HEK293 (cell line): ENCODE results near the gene CHD1L.

Source experiments
- AEBP2 ChIP-seq: fragments of 450-650 bp; formaldehyde crosslinking; IDR thresholded peaks from 2 replicates; pipeline ENCODE4 v1.5.1; 2016; ENCODE audit warnings: missing biosample characterization, missing genetic modification characterization, borderline replicate concordance
- ATF2 ChIP-seq: fragments of 450-650 bp; formaldehyde crosslinking; IDR thresholded peaks from 2 replicates; pipeline ENCODE4 v1.5.1; 2016; ENCODE audit warnings: missing biosample characterization, missing genetic modification characterization, low read depth
- EGR2 ChIP-seq: fragments of 450-650 bp; formaldehyde crosslinking; IDR thresholded peaks from 2 replicates; pipeline ENCODE4 v1.5.1; 2016; ENCODE audit warnings: low read depth, missing biosample characterization, missing genetic modification characterization
- GLIS1 ChIP-seq: fragments of 450-650 bp; formaldehyde crosslinking; IDR thresholded peaks from 2 replicates; pipeline ENCODE4 v1.5.1; 2016; ENCODE audit warnings: missing biosample characterization, missing genetic modification characterization
- OSR2 ChIP-seq: fragments of 450-650 bp; formaldehyde crosslinking; IDR thresholded peaks from 2 replicates; pipeline ENCODE4 v1.5.1; 2016; ENCODE audit warnings: missing biosample characterization, missing genetic modification characterization
- SALL2 ChIP-seq: fragments of 450-650 bp; formaldehyde crosslinking; IDR thresholded peaks from 2 replicates; pipeline ENCODE4 v1.5.0; 2017; ENCODE audit warnings: missing biosample characterization, mild to moderate bottlenecking, missing genetic modification characterization, borderline replicate concordance
- SCRT2 ChIP-seq: fragments of 450-650 bp; formaldehyde crosslinking; IDR thresholded peaks from 2 replicates; pipeline ENCODE4 v1.5.1; 2016; ENCODE audit warnings: missing biosample characterization, missing genetic modification characterization
- SP2 ChIP-seq: fragments of 450-650 bp; formaldehyde crosslinking; IDR thresholded peaks from 2 replicates; pipeline ENCODE4 v1.5.1; 2016; ENCODE audit warnings: missing biosample characterization, missing genetic modification characterization
- TCF7L2 ChIP-seq: IDR thresholded peaks from 2 replicates; pipeline ENCODE4 v1.6.1; 2011; ENCODE audit warnings: low read depth, mild to moderate bottlenecking, inconsistent platforms, low read length, moderate library complexity, borderline replicate concordance
- TRIM28 ChIP-seq: IDR thresholded peaks from 2 replicates; pipeline ENCODE4 v1.6.1; 2011; ENCODE audit warnings: low read length, control low read depth, borderline replicate concordance
- ZBTB20 ChIP-seq: fragments of 450-650 bp; formaldehyde crosslinking; IDR thresholded peaks from 2 replicates; pipeline ENCODE4 v1.5.1; 2016; ENCODE audit warnings: missing biosample characterization, missing genetic modification characterization
- ZNF138 ChIP-seq: fragments of 450-650 bp; formaldehyde crosslinking; IDR thresholded peaks from 2 replicates; pipeline ENCODE4 v1.5.1; 2016; ENCODE audit warnings: missing biosample characterization, missing genetic modification characterization, borderline replicate concordance
- ZNF18 ChIP-seq: fragments of 450-650 bp; formaldehyde crosslinking; IDR thresholded peaks from 2 replicates; pipeline ENCODE4 v1.5.1; 2016; ENCODE audit warnings: missing biosample characterization, missing genetic modification characterization
- ZNF24 ChIP-seq: fragments of 450-650 bp; formaldehyde crosslinking; IDR thresholded peaks from 2 replicates; pipeline ENCODE4 v1.5.1; 2016; ENCODE audit warnings: missing biosample characterization, missing genetic modification characterization
- ZNF335 ChIP-seq: fragments of 450-650 bp; formaldehyde crosslinking; conservative IDR thresholded peaks from 2 replicates; pipeline ENCODE4 v1.5.1; 2016; ENCODE audit warnings: missing biosample characterization, missing genetic modification characterization
- ZNF341 ChIP-seq: fragments of 450-650 bp; formaldehyde crosslinking; IDR thresholded peaks from 2 replicates; pipeline ENCODE4; 2016; ENCODE audit warnings: low read depth, missing biosample characterization, missing genetic modification characterization
- ZNF350 ChIP-seq: fragments of 450-650 bp; formaldehyde crosslinking; IDR thresholded peaks from 2 replicates; pipeline ENCODE4 v1.5.0; 2017; ENCODE audit warnings: missing biosample characterization, mild to moderate bottlenecking, missing genetic modification characterization
- ZNF426 ChIP-seq: fragments of 450-650 bp; formaldehyde crosslinking; IDR thresholded peaks from 2 replicates; pipeline ENCODE4 v1.5.1; 2017; ENCODE audit warnings: missing biosample characterization, missing genetic modification characterization, mild to moderate bottlenecking, inconsistent platforms, moderate library complexity
- ZNF473 ChIP-seq: fragments of 450-650 bp; formaldehyde crosslinking; IDR thresholded peaks from 2 replicates; pipeline ENCODE4 v1.5.1; 2017; ENCODE audit warnings: missing biosample characterization, missing genetic modification characterization
- ZNF600 ChIP-seq: fragments of 450-650 bp; formaldehyde crosslinking; IDR thresholded peaks from 2 replicates; pipeline ENCODE4 v1.5.1; 2016; ENCODE audit warnings: missing biosample characterization, missing genetic modification characterization
- ZNF610 ChIP-seq: fragments of 450-650 bp; formaldehyde crosslinking; IDR thresholded peaks from 2 replicates; pipeline ENCODE4 v1.5.1; 2016; ENCODE audit warnings: missing biosample characterization, missing genetic modification characterization, borderline replicate concordance
- ZNF645 ChIP-seq: fragments of 450-650 bp; formaldehyde crosslinking; IDR thresholded peaks from 2 replicates; pipeline ENCODE4; 2016; ENCODE audit warnings: missing biosample characterization, missing genetic modification characterization
- ZNF654 ChIP-seq: fragments of 450-650 bp; formaldehyde crosslinking; IDR thresholded peaks from 2 replicates; pipeline ENCODE4 v1.5.1; 2016; ENCODE audit warnings: low read depth, missing biosample characterization, missing genetic modification characterization
- ZNF670 ChIP-seq: fragments of 450-650 bp; formaldehyde crosslinking; IDR thresholded peaks from 2 replicates; pipeline ENCODE4 v1.5.1; 2016; ENCODE audit warnings: missing biosample characterization, missing genetic modification characterization, low read depth
- ZNF837 ChIP-seq: fragments of 450-650 bp; formaldehyde crosslinking; IDR thresholded peaks from 2 replicates; pipeline ENCODE4 v1.5.1; 2016; ENCODE audit warnings: missing biosample characterization, missing genetic modification characterization
- ZSCAN4 ChIP-seq: fragments of 450-650 bp; formaldehyde crosslinking; IDR thresholded peaks from 2 replicates; pipeline ENCODE4 v1.5.1; 2017; ENCODE audit warnings: missing biosample characterization, missing genetic modification characterization
- TF ChIP-seq, protein P1 (sequence below): fragments of 450-650 bp; formaldehyde crosslinking; IDR thresholded peaks from 2 replicates; pipeline ENCODE4 v1.5.1; 2016; ENCODE audit warnings: missing biosample characterization, missing genetic modification characterization, low read depth
- TF ChIP-seq, protein P2 (sequence below): fragments of 450-650 bp; formaldehyde crosslinking; IDR thresholded peaks from 2 replicates; pipeline ENCODE4 v1.5.1; 2016; ENCODE audit warnings: missing biosample characterization, missing genetic modification characterization

Gene CHD1L

GRCh38 chr1:147242449-147243227, at the start of gene CHD1L (continued):
- TF ChIP-seq, protein P1, sequence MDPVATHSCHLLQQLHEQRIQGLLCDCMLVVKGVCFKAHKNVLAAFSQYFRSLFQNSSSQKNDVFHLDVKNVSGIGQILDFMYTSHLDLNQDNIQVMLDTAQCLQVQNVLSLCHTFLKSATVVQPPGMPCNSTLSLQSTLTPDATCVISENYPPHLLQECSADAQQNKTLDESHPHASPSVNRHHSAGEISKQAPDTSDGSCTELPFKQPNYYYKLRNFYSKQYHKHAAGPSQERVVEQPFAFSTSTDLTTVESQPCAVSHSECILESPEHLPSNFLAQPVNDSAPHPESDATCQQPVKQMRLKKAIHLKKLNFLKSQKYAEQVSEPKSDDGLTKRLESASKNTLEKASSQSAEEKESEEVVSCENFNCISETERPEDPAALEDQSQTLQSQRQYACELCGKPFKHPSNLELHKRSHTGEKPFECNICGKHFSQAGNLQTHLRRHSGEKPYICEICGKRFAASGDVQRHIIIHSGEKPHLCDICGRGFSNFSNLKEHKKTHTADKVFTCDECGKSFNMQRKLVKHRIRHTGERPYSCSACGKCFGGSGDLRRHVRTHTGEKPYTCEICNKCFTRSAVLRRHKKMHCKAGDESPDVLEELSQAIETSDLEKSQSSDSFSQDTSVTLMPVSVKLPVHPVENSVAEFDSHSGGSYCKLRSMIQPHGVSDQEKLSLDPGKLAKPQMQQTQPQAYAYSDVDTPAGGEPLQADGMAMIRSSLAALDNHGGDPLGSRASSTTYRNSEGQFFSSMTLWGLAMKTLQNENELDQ, result no peak
- TF ChIP-seq, protein P2, sequence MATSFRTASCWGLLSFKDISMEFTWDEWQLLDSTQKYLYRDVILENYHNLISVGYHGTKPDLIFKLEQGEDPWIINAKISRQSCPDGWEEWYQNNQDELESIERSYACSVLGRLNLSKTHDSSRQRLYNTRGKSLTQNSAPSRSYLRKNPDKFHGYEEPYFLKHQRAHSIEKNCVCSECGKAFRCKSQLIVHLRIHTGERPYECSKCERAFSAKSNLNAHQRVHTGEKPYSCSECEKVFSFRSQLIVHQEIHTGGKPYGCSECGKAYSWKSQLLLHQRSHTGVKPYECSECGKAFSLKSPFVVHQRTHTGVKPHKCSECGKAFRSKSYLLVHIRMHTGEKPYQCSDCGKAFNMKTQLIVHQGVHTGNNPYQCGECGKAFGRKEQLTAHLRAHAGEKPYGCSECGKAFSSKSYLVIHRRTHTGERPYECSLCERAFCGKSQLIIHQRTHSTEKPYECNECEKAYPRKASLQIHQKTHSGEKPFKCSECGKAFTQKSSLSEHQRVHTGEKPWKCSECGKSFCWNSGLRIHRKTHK, result no peak
- TF ChIP-seq ATF2 (tag by site-specific recombination), result no peak
- TF ChIP-seq ZNF24 (tag by site-specific recombination), result peak; percentile 41; the same call in 1 of the 2 replicates
- TF ChIP-seq ZNF350 (tag by site-specific recombination), result no peak
- peak; percentile 54; the same call in 1 of the 2 replicates for TF ChIP-seq OSR2
- peak; percentile 71 for TF ChIP-seq ZNF654
- TF ChIP-seq ZNF335 (tag by site-specific recombination), result peak; percentile 85
- no peak for TF ChIP-seq AEBP2 (tag by site-specific recombination)
- peak; percentile 87 for TF ChIP-seq EGR2 (tag by site-specific recombination)
- TF ChIP-seq ZNF138 (tag by site-specific recombination), result no peak
- no peak for TF ChIP-seq ZSCAN4 (tag by site-specific recombination)
- no peak; the same call in 1 of the 2 replicates for TF ChIP-seq TRIM28
- no peak for TF ChIP-seq SCRT2 (tag by site-specific recombination)
- no peak for TF ChIP-seq ZNF426 (tag by site-specific recombination)
- peak; percentile 58 for TF ChIP-seq SP2 (tag by site-specific recombination)
- no peak for TF ChIP-seq ZNF645 (tag by site-specific recombination)
- TF ChIP-seq ZBTB20 (tag by site-specific recombination), result peak; percentile 67; the same call in 1 of the 2 replicates
- TF ChIP-seq TCF7L2, result no peak
- TF ChIP-seq ZNF473 (tag by site-specific recombination), result no peak
- peak; percentile 74 for TF ChIP-seq ZNF341 (tag by site-specific recombination)
- TF ChIP-seq ZNF610 (tag by site-specific recombination), result peak; percentile 58; the same call in 1 of the 2 replicates
- no peak for TF ChIP-seq ZNF670 (tag by site-specific recombination)
- peak; percentile 97 for TF ChIP-seq ZNF600 (tag by site-specific recombination)
- TF ChIP-seq ZNF837 (tag by site-specific recombination), result no peak
- TF ChIP-seq GLIS1, result no peak
- no peak for TF ChIP-seq SALL2 (tag by site-specific recombination)
- peak; percentile 98 for TF ChIP-seq ZNF18 (tag by site-specific recombination)
